ENCODE measurements around the gene UNKL. TPM values are rescaled to one million over a fixed set of nuclear protein-coding genes. Genes with fewer than 3 reads are reported as not detected.

The UNKL gene
- total RNA-seq, 1 experiment from 2014 or later = 10.5 TPM

GRCh38 chr16:1356061-1356900 lies 58.2 kb downstream of the UNKL start:
- peaks cover 19% of the 10 kb centered on the region for H3K36me3 ChIP-seq
- no peak overlapping the region for H3K4me3 ChIP-seq
- no peak for DNase-seq
- H3K9me3 ChIP-seq = no peaks in the 10 kb centered on the region
- no peaks in the 10 kb centered on the region for H3K27me3 ChIP-seq

- no peaks in the 10 kb centered on the region for H3K27me3 ChIP-seq
- no peaks in the 10 kb centered on the region for H3K9me3 ChIP-seq
- no peak for DNase-seq
- H3K36me3 ChIP-seq = peaks cover 15% of the 10 kb centered on the region
- no peak overlapping the region for H3K4me3 ChIP-seq
These were observed 58.9 kb downstream of the UNKL start for GRCh38 chr16:1355591-1355990.

GRCh38 chr16:1354815-1355540 lies 59.5 kb downstream of the UNKL start:
- no peak for DNase-seq
- H3K9me3 ChIP-seq = no peaks in the 10 kb centered on the region
- peaks cover 13% of the 10 kb centered on the region for H3K36me3 ChIP-seq
- no peak overlapping the region for H3K4me3 ChIP-seq
- no peaks in the 10 kb centered on the region for H3K27me3 ChIP-seq

DNA sequence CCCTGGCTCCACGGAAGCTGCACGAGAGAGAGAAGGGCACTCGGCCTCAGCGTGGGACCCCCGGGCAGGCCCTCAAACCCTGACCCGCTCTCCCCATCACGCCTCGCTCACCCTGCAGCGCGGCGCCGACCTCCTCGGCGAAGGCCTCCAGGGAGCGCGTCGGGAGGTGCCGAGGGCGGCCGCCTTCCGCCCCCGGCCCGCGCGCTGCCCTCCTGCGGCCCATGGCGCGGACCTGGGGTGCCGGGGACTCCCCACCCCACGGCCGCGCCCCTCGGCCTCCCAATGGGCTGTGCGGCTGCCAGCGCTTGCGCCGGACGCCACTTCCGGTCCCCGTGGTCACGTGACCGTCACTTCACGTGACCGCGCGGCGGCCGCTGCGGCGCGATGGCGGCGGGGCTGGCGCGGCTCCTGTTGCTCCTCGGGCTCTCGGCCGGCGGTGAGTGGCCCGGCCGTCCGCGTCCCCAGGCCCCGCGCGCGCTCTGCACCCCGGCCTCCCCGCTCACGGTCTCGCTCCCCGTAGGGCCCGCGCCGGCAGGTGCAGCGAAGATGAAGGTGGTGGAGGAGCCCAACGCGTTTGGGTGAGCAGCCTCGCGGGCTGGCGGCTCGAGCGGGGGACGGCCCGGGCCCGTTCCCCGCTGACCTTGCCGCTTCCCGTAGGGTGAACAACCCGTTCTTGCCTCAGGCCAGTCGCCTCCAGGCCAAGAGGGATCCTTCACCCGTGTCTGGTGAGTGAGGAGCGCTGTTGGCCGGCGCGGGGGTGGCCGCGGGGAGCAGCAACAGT lies 62.7 kb downstream of the UNKL start, which contains the start of the genes GNPTG and TSR3:
Gene GNPTG (plus strand): TSS at position 350 of the 781 bp plus-strand sequence. CDS start 35 bp downstream, at position 385.
Gene TSR3 (minus strand): TSS at position 297 of the 781 bp plus-strand sequence. CDS start 74 bp downstream, at position 223.
- Histone ChIP-seq H3K9me3 (no peaks in the 10 kb centered on the region), H3K36me3 (peaks cover 17% of the 10 kb centered on the region), H3K4me3 (peak within 1 kb of the TSS; percentile 97), H3K27me3 (no peaks in the 10 kb centered on the region)
- peak; percentile 88 for DNase-seq

DNA sequence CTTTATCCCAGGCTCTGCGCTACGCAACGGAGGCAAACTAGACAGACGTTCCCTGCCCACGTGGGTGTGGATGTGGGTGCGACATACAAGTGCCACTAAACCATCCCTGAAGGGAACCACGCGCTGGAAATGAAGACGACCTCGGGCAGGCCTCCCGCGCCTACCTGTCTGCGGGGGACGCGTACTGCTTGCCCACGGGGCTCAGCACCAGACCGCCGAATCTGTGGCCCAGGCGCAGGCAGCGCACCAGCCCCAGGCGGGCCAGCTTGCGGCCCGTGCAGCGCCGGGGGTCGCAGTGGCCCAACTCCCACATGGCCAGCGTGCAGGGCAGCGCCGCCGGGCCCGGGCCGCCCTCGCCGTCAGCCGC lies 63.3 kb downstream of the UNKL start:
- Histone ChIP-seq H3K36me3 (peaks cover 17% of the 10 kb centered on the region), H3K4me3 (peak overlapping the region; percentile 97), H3K9me3 (no peaks in the 10 kb centered on the region), H3K27me3 (no peaks in the 10 kb centered on the region)
- no peak for DNase-seq

DNA sequence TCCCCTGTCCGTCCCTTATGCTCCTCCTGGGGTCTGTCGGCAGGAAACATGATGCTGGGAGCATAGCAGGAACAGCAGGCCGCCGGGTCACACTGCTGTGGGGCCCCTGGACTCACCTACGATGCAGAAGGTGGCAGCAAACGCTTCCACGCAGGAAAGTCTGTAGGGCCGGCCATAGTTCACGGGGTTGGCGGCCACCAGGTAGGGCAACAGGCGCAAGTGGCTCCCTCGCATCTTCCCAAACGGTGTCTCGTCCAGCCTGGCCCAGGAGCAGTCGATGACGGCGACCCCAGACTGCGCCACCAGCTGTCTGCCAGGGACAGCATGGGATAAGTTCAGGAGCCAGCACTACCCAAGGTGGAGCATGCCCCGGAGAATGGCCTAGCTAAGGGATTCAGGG lies 63.8 kb downstream of the UNKL start:
- Histone ChIP-seq H3K4me3 (peak overlapping the region; percentile 97), H3K9me3 (no peaks in the 10 kb centered on the region), H3K27me3 (no peaks in the 10 kb centered on the region), H3K36me3 (peaks cover 17% of the 10 kb centered on the region)
- no peak for DNase-seq

DNA sequence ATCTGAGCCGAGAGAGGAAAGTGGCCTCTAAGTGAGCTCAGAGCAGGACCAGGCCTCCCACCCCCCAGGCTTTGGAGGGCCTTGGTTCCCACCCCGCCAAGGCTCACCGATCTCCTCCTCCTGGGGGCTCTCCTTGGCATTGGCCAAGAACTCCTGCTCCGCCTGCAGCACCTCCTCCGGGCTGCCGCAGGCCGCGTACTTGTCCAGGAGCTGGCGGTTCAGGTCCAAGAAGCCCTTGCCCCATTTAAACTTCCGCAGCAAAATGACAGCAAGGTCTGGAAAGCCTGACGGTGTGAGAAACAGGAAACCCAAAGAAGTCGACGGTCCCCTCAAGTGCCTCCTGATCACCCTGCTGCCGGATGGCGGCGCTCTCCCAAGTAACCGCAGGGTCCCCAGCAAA lies 64.6 kb downstream of the UNKL start:
- 0 out of 2 replicates have a peak, but pooled peaks cover 1% of the 10 kb centered on the region for H3K27me3 ChIP-seq
- H3K4me3 ChIP-seq = no peak overlapping the region
- peaks cover 17% of the 10 kb centered on the region for H3K36me3 ChIP-seq
- DNase-seq = no peak
- no peaks in the 10 kb centered on the region for H3K9me3 ChIP-seq

GRCh38 chr16:1349351-1349750 lies 65.2 kb downstream of the UNKL start:
- Histone ChIP-seq H3K27me3 (0 out of 2 replicates have a peak, but pooled peaks cover 2% of the 10 kb centered on the region), H3K9me3 (no peaks in the 10 kb centered on the region), H3K4me3 (no peak overlapping the region), H3K36me3 (peaks cover 17% of the 10 kb centered on the region)
- no peak for DNase-seq

GRCh38 chr16:1348926-1349325 lies 65.6 kb downstream of the UNKL start:
- H3K27me3 ChIP-seq = 0 out of 2 replicates have a peak, but pooled peaks cover 2% of the 10 kb centered on the region
- H3K4me3 ChIP-seq = no peak overlapping the region
- H3K36me3 ChIP-seq = peaks cover 17% of the 10 kb centered on the region
- no peaks in the 10 kb centered on the region for H3K9me3 ChIP-seq
- DNase-seq = no peak

- Histone ChIP-seq H3K27me3 (0 out of 2 replicates have a peak, but pooled peaks cover 2% of the 10 kb centered on the region), H3K4me3 (no peak overlapping the region), H3K9me3 (no peaks in the 10 kb centered on the region), H3K36me3 (peaks cover 17% of the 10 kb centered on the region)
- DNase-seq = no peak
These were observed 66.1 kb downstream of the UNKL start for GRCh38 chr16:1348441-1348840.

GRCh38 chr16:1347962-1348361 lies 66.5 kb downstream of the UNKL start:
- Histone ChIP-seq H3K9me3 (no peaks in the 10 kb centered on the region), H3K36me3 (peaks cover 17% of the 10 kb centered on the region), H3K4me3 (no peak overlapping the region), H3K27me3 (0 out of 2 replicates have a peak, but pooled peaks cover 2% of the 10 kb centered on the region)
- no peak for DNase-seq

DNA sequence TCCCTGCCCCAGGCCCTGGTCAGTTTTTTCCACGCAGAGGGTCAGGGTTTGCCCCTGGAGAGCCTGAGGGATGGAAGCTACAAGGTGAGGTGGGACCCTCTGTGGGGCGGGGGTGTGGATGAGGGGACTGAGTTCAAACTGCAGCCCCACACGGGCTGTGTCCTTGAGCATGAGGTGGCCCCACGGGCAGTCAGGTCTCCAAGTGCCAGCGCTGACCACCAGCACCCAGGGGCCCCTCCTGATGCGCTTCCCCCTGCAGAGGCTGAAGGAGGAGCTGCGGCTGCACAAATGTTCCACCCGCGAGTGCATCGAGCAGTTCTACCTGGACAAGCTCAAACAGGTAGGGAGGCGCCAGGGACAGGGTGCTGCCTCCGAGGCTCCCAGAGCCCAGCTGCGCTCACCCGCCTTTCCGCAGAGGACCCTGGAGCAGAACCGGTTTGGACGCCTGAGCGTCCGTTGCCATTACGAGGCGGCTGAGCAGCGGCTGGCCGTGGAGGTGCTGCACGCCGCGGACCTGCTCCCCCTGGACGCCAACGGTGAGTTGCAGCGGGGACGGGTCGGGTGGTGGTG lies 67.1 kb downstream of the UNKL start:
- Histone ChIP-seq H3K9me3 (no peaks in the 10 kb centered on the region), H3K27me3 (peaks cover 6% of the 10 kb centered on the region), H3K36me3 (peaks cover 17% of the 10 kb centered on the region), H3K4me3 (no peak overlapping the region)
- DNase-seq = no peak

DNA sequence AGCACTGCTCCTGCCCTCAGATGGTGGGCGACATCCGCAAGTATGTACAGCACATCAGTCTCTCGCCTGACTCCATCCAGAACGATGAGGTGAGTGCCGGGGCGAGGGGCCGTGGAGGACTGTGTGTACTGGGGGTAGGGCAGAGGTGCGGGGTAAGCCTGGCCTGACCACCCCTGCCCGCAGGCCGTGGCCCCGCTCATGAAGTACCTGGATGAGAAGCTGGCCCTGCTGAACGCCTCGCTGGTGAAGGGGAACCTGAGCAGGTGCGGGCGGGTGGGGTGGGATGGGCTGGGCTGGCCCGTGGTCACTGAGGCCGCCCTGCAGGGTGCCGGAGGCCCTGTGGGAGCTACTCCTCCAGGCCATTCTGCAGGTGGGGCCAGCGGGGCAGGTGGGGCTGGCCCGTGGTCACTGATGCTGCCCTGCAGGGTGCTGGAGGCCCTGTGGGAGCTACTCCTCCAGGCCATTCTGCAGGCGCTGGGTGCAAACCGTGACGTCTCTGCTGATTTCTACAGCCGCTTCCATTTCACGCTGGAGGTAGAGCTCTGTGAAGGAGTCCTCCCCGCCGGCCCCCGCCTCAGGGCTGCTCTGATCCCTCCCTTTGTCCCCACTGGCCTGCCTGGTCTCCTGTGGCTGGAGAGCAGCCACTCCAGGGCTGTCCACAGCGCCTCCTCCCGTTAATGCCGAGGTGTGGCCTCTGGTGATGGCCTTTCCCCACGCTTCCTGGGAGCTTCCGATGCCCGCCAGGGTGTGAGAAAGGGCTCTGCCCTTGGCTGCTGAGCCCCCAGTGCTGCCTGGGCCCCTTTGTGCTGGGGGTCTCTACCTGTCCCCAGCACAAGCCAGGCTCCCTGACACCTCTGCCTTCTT lies 67.8 kb downstream of the UNKL start:
- Histone ChIP-seq H3K27me3 (peaks cover 13% of the 10 kb centered on the region), H3K36me3 (peaks cover 17% of the 10 kb centered on the region), H3K9me3 (no peaks in the 10 kb centered on the region), H3K4me3 (no peak overlapping the region)
- peak; percentile 37 for DNase-seq

GRCh38 chr16:1345651-1346421 lies 68.7 kb downstream of the UNKL start:
- Histone ChIP-seq H3K36me3 (peaks cover 17% of the 10 kb centered on the region), H3K9me3 (no peaks in the 10 kb centered on the region), H3K4me3 (no peak overlapping the region), H3K27me3 (peaks cover 21% of the 10 kb centered on the region)
- no peak for DNase-seq

DNA sequence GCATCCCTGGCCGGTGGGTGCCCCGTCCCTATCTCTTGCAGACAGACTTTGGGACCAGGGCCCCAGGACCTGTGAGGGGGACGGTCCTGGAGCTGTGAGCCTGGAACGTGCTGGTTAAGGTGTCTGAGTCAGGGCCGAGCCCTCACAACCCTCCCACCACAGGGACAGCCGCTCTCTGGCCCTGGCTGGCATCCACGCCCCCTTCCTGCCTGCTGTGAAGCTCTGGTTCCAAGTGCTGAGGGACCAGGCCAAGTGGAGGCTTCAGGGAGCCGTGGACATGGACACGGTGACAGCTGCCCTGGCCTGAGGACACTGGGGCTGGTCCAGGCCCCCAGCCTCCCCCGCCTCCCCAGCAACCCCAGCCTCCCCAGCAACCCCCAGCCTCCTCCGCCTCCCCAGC lies 69.4 kb downstream of the UNKL start:
- Histone ChIP-seq H3K9me3 (no peaks in the 10 kb centered on the region), H3K36me3 (peaks cover 10% of the 10 kb centered on the region), H3K4me3 (no peak overlapping the region), H3K27me3 (peaks cover 22% of the 10 kb centered on the region)
- no peak for DNase-seq

Measured in MG63 (cell line).